ENCODE results near the gene MPP4. TPM values are rescaled to one million over a fixed set of nuclear protein-coding genes. Genes with fewer than 3 reads are reported as not detected.

The MPP4 gene
- polyA plus RNA-seq, 12 donors: 0.08 to 0.39 (median 0.17) TPM; not detected in 3

GRCh38 chr2:201628545-201628944, 69.9 kb downstream of the MPP4 start:
- DNase-seq: no peak

GRCh38 chr2:201622306-201622970, 76.0 kb downstream of the MPP4 start:
- no peak for DNase-seq

- no peak for DNase-seq
Measured at GRCh38 chr2:201621293-201621999, 77.0 kb downstream of the MPP4 start.

DNA sequence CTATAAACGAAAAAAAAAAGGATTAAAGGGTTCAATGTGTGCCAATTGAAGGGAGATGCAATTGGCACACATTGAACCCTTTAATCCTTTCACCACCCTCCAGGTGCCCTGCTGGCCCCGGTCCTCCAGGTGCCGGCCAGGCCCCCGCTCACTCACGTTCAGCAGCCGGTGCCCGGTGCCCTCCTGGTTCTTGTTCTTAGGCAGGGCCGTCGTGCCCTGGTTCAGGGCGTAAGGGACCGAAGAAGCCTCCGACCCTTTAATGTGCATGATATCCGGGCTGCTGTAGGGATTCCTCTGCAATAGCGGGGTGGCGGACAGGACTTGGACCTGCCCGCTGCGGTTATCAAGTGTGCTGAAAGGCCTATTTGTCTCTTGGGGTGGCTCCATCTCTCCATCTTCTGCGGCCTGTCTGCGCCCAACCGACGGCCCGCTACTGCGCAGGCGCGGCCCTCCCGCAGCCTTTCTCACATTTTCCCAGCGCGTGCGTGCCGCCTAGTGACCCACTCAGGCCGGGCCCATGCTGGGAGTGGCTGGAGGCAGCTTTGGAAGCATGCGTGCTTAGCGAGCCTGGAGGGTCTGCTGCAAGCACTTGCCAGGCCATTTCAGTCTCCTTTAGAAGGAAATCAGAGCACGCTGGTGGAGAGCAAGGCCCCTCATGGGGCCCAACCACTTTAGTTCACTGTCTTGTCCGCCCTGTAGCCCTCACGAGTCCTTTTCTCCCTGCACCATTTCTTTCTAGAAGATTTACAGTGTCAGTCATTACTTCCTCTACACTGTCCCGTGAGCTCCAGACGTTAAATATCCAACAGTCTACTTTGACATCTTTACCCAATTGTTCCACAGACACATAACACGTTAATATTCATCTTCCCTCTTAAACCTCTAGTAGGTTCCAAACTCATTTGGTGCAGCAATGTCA, 79.4 kb downstream of the MPP4 start:
- peak; percentile 69 for DNase-seq

GRCh38 chr2:201608021-201608420, 90.4 kb downstream of the MPP4 start:
- no peak for DNase-seq

GRCh38 chr2:201607568-201607967, 90.9 kb downstream of the MPP4 start:
- no peak for DNase-seq

GRCh38 chr2:201600906-201601305, 97.5 kb downstream of the MPP4 start:
- no peak for DNase-seq

- peak; percentile 24 for DNase-seq
Measured at GRCh38 chr2:201597397-201597796, 101.0 kb downstream of the MPP4 start.

Other genes starting within 250 kb of the MPP4 start
- 10 to 100 TPM in 11 of 12 donors, not detected in 1; 18.5 to 37.3 (median 33.1) TPM for gene TRAK2, start 247.2 kb downstream of the MPP4 start, polyA plus RNA-seq (ENCODE audit: insufficient read length in 12 of 12)
- 10 to 100 TPM in 11 of 12 donors, not detected in 1; 37.0 to 64.8 (median 58.5) TPM for gene STRADB, start 246.9 kb downstream of the MPP4 start, polyA plus RNA-seq (ENCODE audit: insufficient read length in 12 of 12)
- 10 to 100 TPM in 11 of 12 donors, not detected in 1; 29.4 to 55.6 (median 39.4) TPM for gene TMEM237, start 55.1 kb downstream of the MPP4 start, polyA plus RNA-seq (ENCODE audit: insufficient read length in 12 of 12)
- 10 to 100 TPM in 11 of 12 donors, not detected in 1; 14.2 to 23.1 (median 17.9) TPM for gene ALS2, start 82.3 kb upstream of the MPP4 start, polyA plus RNA-seq (ENCODE audit: insufficient read length in 12 of 12)
- gene CDK15, start 107.9 kb upstream of the MPP4 start, polyA plus RNA-seq (ENCODE audit: insufficient read length in 12 of 12): 1 to 10 TPM in 8 of 12 donors, under 1 TPM in 2, not detected in 2; 0.71 to 2.1 (median 1.5) TPM